ENCODE measurements around the gene RPS4Y1. TPM values are rescaled to one million over a fixed set of nuclear protein-coding genes. Genes with fewer than 3 reads are reported as not detected.

The RPS4Y1 gene
- polyA plus RNA-seq, 1 experiment, result 1,141 TPM

GRCh38 chrY:2846791-2847190 is 5.4 kb downstream of the RPS4Y1 start:
- Histone ChIP-seq H3K27ac (ENCODE audit: low read depth, low read length) (no peak overlapping the region), H3K27me3 (ENCODE audit: control insufficient read depth, insufficient read depth, low read length) (no peaks in the 10 kb centered on the region), H3K9me3 (ENCODE audit: control insufficient read depth, insufficient read depth, low read length) (no peaks in the 10 kb centered on the region), H3K4me3 (ENCODE audit: low read depth, low read length) (no peak overlapping the region)
- DNase-seq (ENCODE audit: low read depth, low spot score), result no peak
- no peak for TF ChIP-seq CTCF (IDR thresholded peaks at IDR 0.05; ENCODE audit: low read depth, low read length)
- POLR2A ChIA-PET, result no interaction called here
- CTCF ChIA-PET, result no interaction called here

- no peak overlapping the region for H3K4me3 ChIP-seq (ENCODE audit: low read depth, low read length)
- no peak overlapping the region for H3K27ac ChIP-seq (ENCODE audit: low read depth, low read length)
- H3K27me3 ChIP-seq (ENCODE audit: control insufficient read depth, insufficient read depth, low read length), result no peaks in the 10 kb centered on the region
- TF ChIP-seq CTCF (IDR thresholded peaks at IDR 0.05; ENCODE audit: low read depth, low read length), result no peak
- H3K9me3 ChIP-seq (ENCODE audit: control insufficient read depth, insufficient read depth, low read length), result no peaks in the 10 kb centered on the region
- ChIA-PET CTCF (no interaction called here), POLR2A (no interaction called here)
- no peak for DNase-seq (ENCODE audit: low read depth, low spot score)
Measured at GRCh38 chrY:2848384-2848783, 7.0 kb downstream of the RPS4Y1 start.

GRCh38 chrY:2849368-2849767 is 8.0 kb downstream of the RPS4Y1 start:
- Histone ChIP-seq H3K27me3 (ENCODE audit: control insufficient read depth, insufficient read depth, low read length) (no peaks in the 10 kb centered on the region), H3K27ac (ENCODE audit: low read depth, low read length) (no peak overlapping the region), H3K9me3 (ENCODE audit: control insufficient read depth, insufficient read depth, low read length) (no peaks in the 10 kb centered on the region), H3K4me3 (ENCODE audit: low read depth, low read length) (no peak overlapping the region)
- TF ChIP-seq CTCF (IDR thresholded peaks at IDR 0.05; ENCODE audit: low read depth, low read length), result no peak
- POLR2A ChIA-PET, result no interaction called here
- no peak for DNase-seq (ENCODE audit: low read depth, low spot score)
- CTCF ChIA-PET, result no interaction called here

GRCh38 chrY:2854145-2854774 is 12.9 kb downstream of the RPS4Y1 start:
- H3K4me3 ChIP-seq (ENCODE audit: low read depth, low read length), result no peak overlapping the region
- no peak for DNase-seq (ENCODE audit: low read depth, low spot score)
- H3K27me3 ChIP-seq (ENCODE audit: control insufficient read depth, insufficient read depth, low read length), result no peaks in the 10 kb centered on the region
- H3K9me3 ChIP-seq (ENCODE audit: control insufficient read depth, insufficient read depth, low read length), result no peaks in the 10 kb centered on the region
- H3K27ac ChIP-seq (ENCODE audit: low read depth, low read length), result no peak overlapping the region
- CTCF ChIA-PET, result interaction anchor here (0.7 kb wide), 1 partner anchor 82 kb away, joined by 3 read pairs; no protein-coding TSS in a partner anchor
- POLR2A ChIA-PET, result interaction anchor here (0.6 kb wide), 1 partner anchor 9 kb away, joined by 3 read pairs; no protein-coding TSS in a partner anchor
- TF ChIP-seq CTCF (IDR thresholded peaks at IDR 0.05; ENCODE audit: low read depth, low read length), result no peak

GRCh38 chrY:2857068-2857467 is 15.7 kb downstream of the RPS4Y1 start:
- Histone ChIP-seq H3K9me3 (ENCODE audit: control insufficient read depth, insufficient read depth, low read length) (no peaks in the 10 kb centered on the region), H3K27ac (ENCODE audit: low read depth, low read length) (no peak overlapping the region), H3K27me3 (ENCODE audit: control insufficient read depth, insufficient read depth, low read length) (no peaks in the 10 kb centered on the region), H3K4me3 (ENCODE audit: low read depth, low read length) (no peak overlapping the region)
- CTCF ChIA-PET, result no interaction called here
- no peak for TF ChIP-seq CTCF (IDR thresholded peaks at IDR 0.05; ENCODE audit: low read depth, low read length)
- DNase-seq (ENCODE audit: low read depth, low spot score), result no peak
- POLR2A ChIA-PET, result no interaction called here
